Coronary artery (tissue), 2 donors: ENCODE data around the gene FOXN3.

Source experiments
- DNase-seq: peaks from one replicate; pipeline ENCODE4 v3.0.0-alpha.2; 2017; ENCODE audit warnings: low spot score
- H3K27ac ChIP-seq, 2 donors: fragments of 200-600 bp; sonication (generic); one replicate each; pipeline ENCODE4 v1.5.1; 2016 to 2019
- H3K4me3 ChIP-seq: fragments of 200-600 bp; sonication (generic); 2 replicates; pipeline ENCODE4 v1.5.1; 2016; ENCODE audit warnings: mild to moderate bottlenecking, moderate library complexity
- CTCF ChIP-seq: fragments of 200-600 bp; sonication (generic); IDR thresholded peaks from one replicate; pipeline ENCODE4 v1.5.1; 2019; ENCODE audit warnings: antibody characterized with exemption

FOXN3 gene

GRCh38 chr14:89324501-89325298 lies 92.3 kb downstream of the FOXN3 start:
- Histone ChIP-seq H3K27ac (no peak overlapping the region), H3K4me3 (no peak overlapping the region)
- TF ChIP-seq CTCF = no peak
- no peak for DNase-seq

- no peak for TF ChIP-seq CTCF
- Histone ChIP-seq H3K4me3 (no peak overlapping the region), H3K27ac (no peak overlapping the region)
- no peak for DNase-seq
Measured at GRCh38 chr14:89320381-89321000, 96.5 kb downstream of the FOXN3 start.

GRCh38 chr14:89319687-89320086 lies 97.3 kb downstream of the FOXN3 start:
- H3K4me3 ChIP-seq = no peak overlapping the region
- DNase-seq = no peak
- no peak for TF ChIP-seq CTCF
- H3K27ac ChIP-seq = no peak overlapping the region

GRCh38 chr14:89317051-89317691 lies 99.9 kb downstream of the FOXN3 start:
- no peak for DNase-seq
- no peak overlapping the region for H3K27ac ChIP-seq
- no peak overlapping the region for H3K4me3 ChIP-seq
- TF ChIP-seq CTCF = no peak

- Histone ChIP-seq H3K27ac (no peak overlapping the region), H3K4me3 (no peak overlapping the region)
- DNase-seq = no peak
- TF ChIP-seq CTCF = no peak
Measured at GRCh38 chr14:89315493-89316470, 101.3 kb downstream of the FOXN3 start.

GRCh38 chr14:89314274-89314673 lies 102.8 kb downstream of the FOXN3 start:
- Histone ChIP-seq H3K27ac (no peak overlapping the region), H3K4me3 (no peak overlapping the region)
- DNase-seq = no peak
- no peak for TF ChIP-seq CTCF
